ENCODE results near the gene KSR1. TPM values are rescaled to one million over a fixed set of nuclear protein-coding genes. Genes with fewer than 3 reads are reported as not detected.
A peak's percentile ranks its signal among the peaks of the same experiment; 100 is the strongest.

KSR1 gene
- total and polyA plus RNA-seq, 2 of the 8 experiments (the other 6 are each of a cell fraction or from before 2014, with no cell fraction given) = 14.1 to 34.7 TPM

DNA sequence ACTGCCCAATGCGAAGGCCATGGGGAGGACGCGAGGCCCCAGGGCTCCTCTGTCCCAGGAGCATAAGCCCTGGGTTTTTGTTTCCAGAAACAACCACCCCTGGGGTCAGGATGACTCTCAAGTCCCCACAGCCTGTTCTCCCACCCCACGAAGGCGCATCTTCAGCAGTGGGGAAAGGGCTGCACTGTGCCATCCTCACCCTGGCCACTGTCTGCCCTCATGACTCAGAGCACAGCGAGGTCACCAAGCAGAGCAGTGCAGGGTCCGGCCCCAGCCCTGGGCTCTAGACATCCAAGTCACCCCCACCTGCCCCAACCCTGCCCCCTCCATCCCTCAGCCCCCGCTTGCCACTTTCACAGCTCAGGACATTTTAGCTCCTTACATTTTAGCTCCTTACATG is 22.7 kb upstream of the KSR1 start:
- H3K23ac ChIP-seq (ENCODE audit: insufficient read length) = no peak overlapping the region
- H2AK5ac ChIP-seq (ENCODE audit: low read depth, low read length) = no peak overlapping the region
- ChIA-PET CTCF (ENCODE audit: partially characterized antibody) (interaction anchor here (1.0 to 1.7 kb wide), 7 partner anchors 9 to 170 kb away, joined by 3 to 6 read pairs (median 4); no protein-coding TSS in a partner anchor), POLR2A (ENCODE audit: partially characterized antibody) (no interaction called here)
- H3K27me3 ChIP-seq (replicated peaks in 1 of 4; ENCODE audit: control insufficient read depth in 3 of 4, extremely low read depth in 1 of 4, insufficient read depth in 3 of 4, low read length in 3 of 4) = no peaks in the 10 kb centered on the region
- H3K23me2 ChIP-seq (ENCODE audit: low read depth, low read length) = no peaks in the 10 kb centered on the region
- no peak overlapping the region for H2AFZ ChIP-seq (ENCODE audit: low read length)
- H3K9me3 ChIP-seq (ENCODE audit: insufficient read depth in 2 of 2, low read depth in 1 of 2, low read length in 1 of 2) = no peaks in the 10 kb centered on the region
- H3K14ac ChIP-seq (ENCODE audit: insufficient read length) = no peak overlapping the region
- WGBS, 2 experiments (ENCODE audit: extremely low coverage in 1 of 2, insufficient coverage in 1 of 2, insufficient read length in 1 of 2, insufficient replicate concordance in 2 of 2, low coverage in 1 of 2, low lambda C conversion rate in 2 of 2, missing lambda C conversion rate in 1 of 2) = 78% methylated on average over 7 of the region's 8 CpGs; no CpG with 5 or more reads in 1 of the 2 experiments
- H3K4me1 ChIP-seq (replicated peaks in 1 of 4; ENCODE audit: control insufficient read depth in 3 of 4, insufficient read depth in 4 of 4, low read length in 3 of 4) = no peaks in the 10 kb centered on the region; a peak in 1 of 7 replicates
- H3K27ac ChIP-seq (ENCODE audit: low read depth, low read length) = no peak overlapping the region
- no peak for TF ChIP-seq KDM5A (IDR thresholded peaks at IDR 0.05; ENCODE audit: low read length)
- no peak for TF ChIP-seq POLR2A (IDR thresholded peaks at IDR 0.05; ENCODE audit: control extremely low read depth in 1 of 2, low read depth in 2 of 2, low read length in 2 of 2)
- TF ChIP-seq, protein P1, sequence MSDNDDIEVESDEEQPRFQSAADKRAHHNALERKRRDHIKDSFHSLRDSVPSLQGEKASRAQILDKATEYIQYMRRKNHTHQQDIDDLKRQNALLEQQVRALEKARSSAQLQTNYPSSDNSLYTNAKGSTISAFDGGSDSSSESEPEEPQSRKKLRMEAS (IDR thresholded peaks at IDR 0.05) = no peak
- no peak for TF ChIP-seq ZNF274 (IDR thresholded peaks at IDR 0.05; ENCODE audit: borderline replicate concordance, extremely low read depth, low read length)
- TF ChIP-seq TCF12 (IDR thresholded peaks at IDR 0.05; ENCODE audit: low read depth, low read length) = no peak
- TF ChIP-seq, protein P2, sequence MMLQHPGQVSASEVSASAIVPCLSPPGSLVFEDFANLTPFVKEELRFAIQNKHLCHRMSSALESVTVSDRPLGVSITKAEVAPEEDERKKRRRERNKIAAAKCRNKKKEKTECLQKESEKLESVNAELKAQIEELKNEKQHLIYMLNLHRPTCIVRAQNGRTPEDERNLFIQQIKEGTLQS (IDR thresholded peaks at IDR 0.05; ENCODE audit: insufficient read depth, low read depth, low read length) = no peak
- TF ChIP-seq CHD1 (IDR thresholded peaks at IDR 0.05; ENCODE audit: low read depth, low read length) = no peak
- TF ChIP-seq CHD2 (IDR thresholded peaks at IDR 0.05; ENCODE audit: low read length) = no peak
- no peak for TF ChIP-seq FOSL1 (IDR thresholded peaks at IDR 0.05; ENCODE audit: insufficient read depth, low read depth, low read length)
- TF ChIP-seq NRF1 (IDR thresholded peaks at IDR 0.05; ENCODE audit: low read depth, low read length) = no peak
- no peak for TF ChIP-seq TEAD4 (IDR thresholded peaks at IDR 0.05; ENCODE audit: low read depth, low read length)
- TF ChIP-seq RFX5 (IDR thresholded peaks at IDR 0.05; ENCODE audit: borderline replicate concordance, low read depth, low read length) = no peak
- H3K79me1 ChIP-seq (ENCODE audit: low read depth, low read length) = no peaks in the 10 kb centered on the region
- H2BK20ac ChIP-seq (ENCODE audit: low read length) = no peak overlapping the region
- H3K4me3 ChIP-seq (ENCODE audit: extremely low read depth in 1 of 4, insufficient read depth in 2 of 4, low read depth in 3 of 4, low read length in 4 of 4) = no peak overlapping the region
- DNase-seq (ENCODE audit: low read depth in 1 of 2, low spot score in 2 of 2) (no peak), FAIRE-seq (no peak)
- no peak overlapping the region for H3K18ac ChIP-seq (ENCODE audit: extremely low read depth, low read length)
- no peak overlapping the region for H3K4ac ChIP-seq (replicated peaks; ENCODE audit: insufficient read length, low read depth, low read length)
- H4K91ac ChIP-seq (replicated peaks; ENCODE audit: insufficient read length, low read length) = no peak overlapping the region
- H3K9ac ChIP-seq (replicated peaks in 1 of 4; ENCODE audit: extremely low read depth in 1 of 4, low read depth in 3 of 4, low read length in 3 of 4) = no peak overlapping the region
- no peaks in the 10 kb centered on the region for H3K79me2 ChIP-seq (ENCODE audit: control insufficient read depth in 1 of 2, insufficient read depth in 2 of 2, low read length in 2 of 2)
- no peak overlapping the region for H2BK5ac ChIP-seq (ENCODE audit: low read depth, low read length)
- H3K4me2 ChIP-seq (ENCODE audit: insufficient read depth in 1 of 2, low read depth in 2 of 2, low read length in 2 of 2) = no peak overlapping the region
- H4K20me1 ChIP-seq (replicated peaks in 1 of 2; ENCODE audit: control insufficient read depth in 1 of 2, insufficient read depth in 2 of 2, low read length in 2 of 2) = no peaks in the 10 kb centered on the region
- H4K8ac ChIP-seq (ENCODE audit: extremely low read depth, insufficient read depth, low read length) = peak overlapping the region; percentile 28; the same call in 1 of the 2 replicates
- no peak overlapping the region for H2BK15ac ChIP-seq (ENCODE audit: low read length)
- H2BK120ac ChIP-seq (replicated peaks; ENCODE audit: low read depth, low read length) = no peak overlapping the region
- H4K5ac ChIP-seq (ENCODE audit: insufficient read length, low read depth, low read length) = no peak overlapping the region
- H3K36me3 ChIP-seq (ENCODE audit: control insufficient read depth in 2 of 4, insufficient read depth in 4 of 4, low read length in 3 of 4) = no peaks in the 10 kb centered on the region
- no peak overlapping the region for H2BK12ac ChIP-seq (ENCODE audit: low read depth, low read length)
- H3K56ac ChIP-seq (replicated peaks; ENCODE audit: insufficient read length, low read depth, low read length) = no peak overlapping the region

Data from H1 (cell line).